ENCODE data around the gene ARMC6. TPM values are rescaled to one million over a fixed set of nuclear protein-coding genes. Genes with fewer than 3 reads are reported as not detected.
A peak's percentile ranks its signal among the peaks of the same experiment; 100 is the strongest.

The ARMC6 gene
- total and polyA plus RNA-seq, 2 of the 13 experiments (the other 11 are each of a cell fraction or from before 2014, with no cell fraction given) = 16.2 to 36.8 TPM

- TF ChIP-seq ZBTB4 (CRISPR knock-in tag; IDR thresholded peaks at IDR 0.05; ENCODE audit: borderline replicate concordance) (no peak), ZNF572 (CRISPR knock-in tag; IDR thresholded peaks at IDR 0.05) (no peak; the same call in 1 of the 2 replicates), HMG20B (CRISPR knock-in tag; conservative IDR thresholded peaks at IDR 0.05) (no peak), RBM22 (optimal IDR thresholded peaks at IDR 0.05; ENCODE audit: low read length) (no peak), MLLT10 (CRISPR knock-in tag; IDR thresholded peaks at IDR 0.05) (no peak), RCOR2 (CRISPR knock-in tag; IDR thresholded peaks at IDR 0.05) (no peak; the same call in 1 of the 2 replicates), TBX3 (IDR thresholded peaks at IDR 0.05; ENCODE audit: borderline replicate concordance) (no peak), ZSCAN29 (CRISPR knock-in tag; conservative IDR thresholded peaks at IDR 0.05) (peak; percentile 81; the same call in 1 of the 2 replicates), ZNF883 (CRISPR knock-in tag; IDR thresholded peaks at IDR 0.05; ENCODE audit: not compliant biosample characterization) (no peak), ZNF616 (CRISPR knock-in tag; IDR thresholded peaks at IDR 0.05; ENCODE audit: low read depth) (no peak), POGZ (CRISPR knock-in tag; IDR thresholded peaks at IDR 0.05) (peak; percentile 59), TFAP4 (IDR thresholded peaks at IDR 0.05; ENCODE audit: borderline replicate concordance, low read depth) (peak; percentile 73), SNAPC5 (CRISPR knock-in tag; IDR thresholded peaks at IDR 0.05; ENCODE audit: borderline replicate concordance) (no peak), MAFG (CRISPR knock-in tag; IDR thresholded peaks at IDR 0.05) (no peak)
- TF ChIP-seq, protein P1, sequence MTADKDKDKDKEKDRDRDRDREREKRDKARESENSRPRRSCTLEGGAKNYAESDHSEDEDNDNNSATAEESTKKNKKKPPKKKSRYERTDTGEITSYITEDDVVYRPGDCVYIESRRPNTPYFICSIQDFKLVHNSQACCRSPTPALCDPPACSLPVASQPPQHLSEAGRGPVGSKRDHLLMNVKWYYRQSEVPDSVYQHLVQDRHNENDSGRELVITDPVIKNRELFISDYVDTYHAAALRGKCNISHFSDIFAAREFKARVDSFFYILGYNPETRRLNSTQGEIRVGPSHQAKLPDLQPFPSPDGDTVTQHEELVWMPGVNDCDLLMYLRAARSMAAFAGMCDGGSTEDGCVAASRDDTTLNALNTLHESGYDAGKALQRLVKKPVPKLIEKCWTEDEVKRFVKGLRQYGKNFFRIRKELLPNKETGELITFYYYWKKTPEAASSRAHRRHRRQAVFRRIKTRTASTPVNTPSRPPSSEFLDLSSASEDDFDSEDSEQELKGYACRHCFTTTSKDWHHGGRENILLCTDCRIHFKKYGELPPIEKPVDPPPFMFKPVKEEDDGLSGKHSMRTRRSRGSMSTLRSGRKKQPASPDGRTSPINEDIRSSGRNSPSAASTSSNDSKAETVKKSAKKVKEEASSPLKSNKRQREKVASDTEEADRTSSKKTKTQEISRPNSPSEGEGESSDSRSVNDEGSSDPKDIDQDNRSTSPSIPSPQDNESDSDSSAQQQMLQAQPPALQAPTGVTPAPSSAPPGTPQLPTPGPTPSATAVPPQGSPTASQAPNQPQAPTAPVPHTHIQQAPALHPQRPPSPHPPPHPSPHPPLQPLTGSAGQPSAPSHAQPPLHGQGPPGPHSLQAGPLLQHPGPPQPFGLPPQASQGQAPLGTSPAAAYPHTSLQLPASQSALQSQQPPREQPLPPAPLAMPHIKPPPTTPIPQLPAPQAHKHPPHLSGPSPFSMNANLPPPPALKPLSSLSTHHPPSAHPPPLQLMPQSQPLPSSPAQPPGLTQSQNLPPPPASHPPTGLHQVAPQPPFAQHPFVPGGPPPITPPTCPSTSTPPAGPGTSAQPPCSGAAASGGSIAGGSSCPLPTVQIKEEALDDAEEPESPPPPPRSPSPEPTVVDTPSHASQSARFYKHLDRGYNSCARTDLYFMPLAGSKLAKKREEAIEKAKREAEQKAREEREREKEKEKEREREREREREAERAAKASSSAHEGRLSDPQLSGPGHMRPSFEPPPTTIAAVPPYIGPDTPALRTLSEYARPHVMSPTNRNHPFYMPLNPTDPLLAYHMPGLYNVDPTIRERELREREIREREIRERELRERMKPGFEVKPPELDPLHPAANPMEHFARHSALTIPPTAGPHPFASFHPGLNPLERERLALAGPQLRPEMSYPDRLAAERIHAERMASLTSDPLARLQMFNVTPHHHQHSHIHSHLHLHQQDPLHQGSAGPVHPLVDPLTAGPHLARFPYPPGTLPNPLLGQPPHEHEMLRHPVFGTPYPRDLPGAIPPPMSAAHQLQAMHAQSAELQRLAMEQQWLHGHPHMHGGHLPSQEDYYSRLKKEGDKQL (CRISPR knock-in tag; IDR thresholded peaks at IDR 0.05; ENCODE audit: low read depth) = no peak
- TF ChIP-seq, protein P2, sequence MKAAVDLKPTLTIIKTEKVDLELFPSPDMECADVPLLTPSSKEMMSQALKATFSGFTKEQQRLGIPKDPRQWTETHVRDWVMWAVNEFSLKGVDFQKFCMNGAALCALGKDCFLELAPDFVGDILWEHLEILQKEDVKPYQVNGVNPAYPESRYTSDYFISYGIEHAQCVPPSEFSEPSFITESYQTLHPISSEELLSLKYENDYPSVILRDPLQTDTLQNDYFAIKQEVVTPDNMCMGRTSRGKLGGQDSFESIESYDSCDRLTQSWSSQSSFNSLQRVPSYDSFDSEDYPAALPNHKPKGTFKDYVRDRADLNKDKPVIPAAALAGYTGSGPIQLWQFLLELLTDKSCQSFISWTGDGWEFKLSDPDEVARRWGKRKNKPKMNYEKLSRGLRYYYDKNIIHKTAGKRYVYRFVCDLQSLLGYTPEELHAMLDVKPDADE (CRISPR knock-in tag; IDR thresholded peaks at IDR 0.05) = no peak
These were observed 65.6 kb downstream of the ARMC6 start (continued) for GRCh38 chr19:19098703-19099632.

Data from HepG2 (cell line).